Kidney (tissue), 14 donors: ENCODE measurements around the gene PLEKHJ1. TPM values are rescaled to one million over a fixed set of nuclear protein-coding genes. Genes with fewer than 3 reads are reported as not detected.

Experiments used
- DNase-seq, 5 donors: peaks; one replicate each; pipeline ENCODE4 v3.0.0-alpha.2; 2013 to 2020
- FAIRE-seq: peaks from 2 replicates; lab custom pipeline; 2012; peaks lifted over from hg19 to GRCh38; lab: Jason Lieb, UNC
- H3K27ac ChIP-seq, 2 donors: one replicate each; pipeline ENCODE4 v1.7.0; 2013; ENCODE audit warnings: low read depth in 2 of 2, low read length in 2 of 2, inconsistent platforms in 1 of 2
- H3K27me3 ChIP-seq: one replicate; pipeline ENCODE4 v1.7.1; 2013; ENCODE audit warnings: low read length, inconsistent platforms; ENCODE audit not compliant: control insufficient read depth, insufficient read depth
- H3K36me3 ChIP-seq, 3 donors: one replicate each; pipeline versions ENCODE4 v1.7.0 to v1.7.1; 2013; ENCODE audit warnings: low read length in 3 of 3, control low read depth in 1 of 3, inconsistent platforms in 1 of 3; ENCODE audit not compliant: insufficient read depth in 3 of 3, control insufficient read depth in 2 of 3
- H3K4me1 ChIP-seq, 3 donors: one replicate each; pipeline versions ENCODE4 v1.7.0 to v1.7.1; 2013; ENCODE audit warnings: low read length in 3 of 3, inconsistent platforms in 1 of 3, low read depth in 1 of 3; ENCODE audit not compliant: control insufficient read depth in 2 of 3, insufficient read depth in 2 of 3
- H3K4me3 ChIP-seq, 3 donors: one replicate each; pipeline versions ENCODE4 v1.7.0 to v1.8.1; 2013; ENCODE audit warnings: low read length in 3 of 3, control low read depth in 1 of 3, inconsistent platforms in 1 of 3
- H3K9ac ChIP-seq, 3 donors: one replicate each; pipeline versions ENCODE4 v1.7.0 to v1.7.1; 2013; ENCODE audit warnings: low read length in 3 of 3, control low read depth in 1 of 3, inconsistent platforms in 1 of 3
- H3K9me3 ChIP-seq, 3 donors: one replicate each; pipeline versions ENCODE4 v1.7.0 to v1.7.1; 2013; ENCODE audit warnings: low read length in 3 of 3, control low read depth in 1 of 3, inconsistent platforms in 1 of 3; ENCODE audit not compliant: control insufficient read depth in 2 of 3, insufficient read depth in 1 of 3
- CTCF ChIP-seq: IDR thresholded peaks from 3 replicates; pipeline ENCODE4 v1.5.1; 2012; ENCODE audit warnings: mild to moderate bottlenecking, moderate library complexity, borderline replicate concordance; ENCODE audit not compliant: insufficient read depth; ENCODE audit errors: extremely low read depth
- intact Hi-C: fragments of 100-400 bp; cut with DNase I; formaldehyde crosslinking; loops from one replicate; pipeline ENCODE4 v1.11.1; 2022
- polyA plus RNA-seq: library from polyadenylated mRNA; stranded (reverse); fragments of 350-450 nt; fragmentation: Illumina TruSeq; extraction: RNeasy Lipid Tissue Mini Kit (QIAGEN cat#74804); gene quantifications from one replicate; pipeline ENCODE4 v1.2.3, GENCODE V29; 2014; ENCODE audit warnings: low read depth, low replicate concordance; ENCODE audit not compliant: insufficient read depth
- total RNA-seq: library from RNA; stranded (reverse); fragmentation: NEBNext Ultra II Directional; extraction: Animal tissue kit (Norgen Biotek cat#: 25700); gene quantifications from one replicate; pipeline ENCODE4 v1.2.1, GENCODE V29; 2021
- donor health status: control.
- donor health status: control.
- donor health status: control.
- donor health status: control.
- donor health status: control.
- donor health status: DM: yes; HTN: yes; CAD: no.
- donor health status: Normal renal cell carcinoma (clear cell type).

The PLEKHJ1 gene
- total and polyA plus RNA-seq, 2 donors from 2014 or later = 59.7 to 156 TPM

GRCh38 chr19:2199215-2199614 lies 36.9 kb downstream of the PLEKHJ1 start:
- intact Hi-C loops = no loop called here

GRCh38 chr19:2198317-2198716 lies 37.8 kb downstream of the PLEKHJ1 start:
- no peaks in the 10 kb centered on the region for H3K27me3 ChIP-seq
- no peak overlapping the region for H3K27ac ChIP-seq
- H3K9me3 ChIP-seq = no peaks in the 10 kb centered on the region
- no peak for TF ChIP-seq CTCF
- no peaks in the 10 kb centered on the region for H3K4me1 ChIP-seq
- DNase-seq (no peak), FAIRE-seq (no peak)
- no peak overlapping the region for H3K9ac ChIP-seq
- peaks cover 0 to 10% (median 5%) of the 10 kb centered on the region in 3 donors for H3K36me3 ChIP-seq
- no peak overlapping the region for H3K4me3 ChIP-seq
- intact Hi-C loops = no loop called here

More at GRCh38 chr19:2199215-2199614, 36.9 kb downstream of the PLEKHJ1 start:
- Histone ChIP-seq H3K4me1 (no peaks in the 10 kb centered on the region), H3K27me3 (no peaks in the 10 kb centered on the region), H3K9ac (no peak overlapping the region), H3K27ac (no peak overlapping the region), H3K4me3 (no peak overlapping the region), H3K36me3 (peaks cover 0 to 4% (median 4%) of the 10 kb centered on the region in 3 donors), H3K9me3 (no peaks in the 10 kb centered on the region)
- DNase-seq (no peak), FAIRE-seq (no peak)
- no peak for TF ChIP-seq CTCF

- intact Hi-C loops = no loop called here
- Histone ChIP-seq H3K9me3 (no peaks in the 10 kb centered on the region), H3K36me3 (peaks cover 0 to 15% (median 5%) of the 10 kb centered on the region in 3 donors), H3K9ac (no peak overlapping the region), H3K27ac (no peak overlapping the region), H3K27me3 (no peaks in the 10 kb centered on the region), H3K4me1 (no peaks in the 10 kb centered on the region), H3K4me3 (no peak overlapping the region)
- FAIRE-seq = no peak
- TF ChIP-seq CTCF = no peak
- DNase-seq = no peak
Measured at GRCh38 chr19:2197270-2197669, 38.9 kb downstream of the PLEKHJ1 start.

- intact Hi-C loops = no loop called here
- H3K27me3 ChIP-seq = no peaks in the 10 kb centered on the region
- FAIRE-seq (no peak), DNase-seq (no peak)
- no peak overlapping the region for H3K9ac ChIP-seq
- TF ChIP-seq CTCF = no peak
- peaks cover 0 to 24% (median 13%) of the 10 kb centered on the region in 3 donors for H3K36me3 ChIP-seq
- H3K9me3 ChIP-seq = no peaks in the 10 kb centered on the region
- no peaks in the 10 kb centered on the region for H3K4me1 ChIP-seq
- H3K4me3 ChIP-seq = no peak overlapping the region
- H3K27ac ChIP-seq = no peak overlapping the region
Measured at GRCh38 chr19:2195914-2196313, 40.2 kb downstream of the PLEKHJ1 start.
